ENCODE measurements around the gene DNM2. TPM values are rescaled to one million over a fixed set of nuclear protein-coding genes. Genes with fewer than 3 reads are reported as not detected.
"Not testable (repeated sequence)": the region's sequence is repeated elsewhere in the genome, so short reads cannot be mapped to it uniquely, and the experiment has no call there.

The DNM2 gene
- total RNA-seq, 2 donors from 2014 or later, result 403 to 422 TPM

DNA sequence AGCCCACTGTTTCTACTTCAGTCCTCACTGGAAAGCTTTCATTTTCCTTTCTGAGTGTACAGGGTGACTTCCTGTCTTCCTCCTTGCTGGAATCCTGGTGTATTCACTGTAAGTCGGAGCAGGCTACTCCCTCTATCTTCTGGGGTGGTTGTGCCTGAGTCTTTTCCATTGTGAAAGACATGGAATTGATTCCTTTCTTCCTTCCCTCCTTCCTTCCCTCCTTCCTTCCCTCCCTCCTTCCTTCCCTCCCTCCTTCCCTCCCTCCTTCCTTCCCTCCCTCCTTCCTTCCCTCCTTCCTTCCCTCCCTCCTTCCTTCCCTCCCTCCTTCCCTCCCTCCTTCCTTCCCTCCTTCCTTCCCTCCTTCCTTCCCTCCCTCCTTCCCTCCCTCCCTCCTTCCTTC lies 40.2 kb downstream of the DNM2 start:
- Mint-ChIP-seq H3K27ac (peak overlapping the region; percentile 98), H3K4me1 (ENCODE audit: low read depth in 2 of 2) (peaks cover 68 to 73% of the 10 kb centered on the region in 2 donors), H3K36me3 (peaks cover 10% of the 10 kb centered on the region)
- not testable (repeated sequence) for H3K9me3 Mint-ChIP-seq; ATAC-seq; H3K4me3 Mint-ChIP-seq; H3K27me3 Mint-ChIP-seq; DNase-seq (ENCODE audit: low spot score)

DNA sequence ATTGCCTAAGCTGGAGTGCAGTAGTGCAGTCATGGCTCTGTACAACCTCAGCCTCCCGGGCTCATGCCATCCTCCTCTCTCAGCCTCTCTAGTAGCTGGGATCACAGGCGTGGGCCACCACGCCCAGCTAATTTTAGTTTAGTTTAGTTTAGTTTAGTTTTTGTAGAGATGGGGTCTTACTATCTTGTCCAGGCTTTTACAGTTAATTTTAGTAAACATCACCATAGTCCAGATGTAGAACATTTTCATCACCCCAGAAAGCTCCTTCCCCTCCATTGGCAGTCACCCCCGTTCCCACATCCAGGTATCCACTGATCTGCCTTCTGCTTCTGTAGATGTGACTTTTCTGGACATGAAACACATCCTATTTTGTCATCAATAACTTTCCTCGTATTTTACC lies 41.1 kb downstream of the DNM2 start:
- no peaks in the 10 kb centered on the region for H3K27me3 Mint-ChIP-seq
- peaks cover 10% of the 10 kb centered on the region for H3K36me3 Mint-ChIP-seq
- DNase-seq (ENCODE audit: low spot score) (no peak), ATAC-seq (no peak)
- peak overlapping the region; percentile 81 for H3K4me3 Mint-ChIP-seq
- no peaks in the 10 kb centered on the region for H3K9me3 Mint-ChIP-seq
- H3K27ac Mint-ChIP-seq, result peak overlapping the region; percentile 98
- peaks cover 70 to 74% of the 10 kb centered on the region in 2 donors for H3K4me1 Mint-ChIP-seq (ENCODE audit: low read depth in 2 of 2)

DNA sequence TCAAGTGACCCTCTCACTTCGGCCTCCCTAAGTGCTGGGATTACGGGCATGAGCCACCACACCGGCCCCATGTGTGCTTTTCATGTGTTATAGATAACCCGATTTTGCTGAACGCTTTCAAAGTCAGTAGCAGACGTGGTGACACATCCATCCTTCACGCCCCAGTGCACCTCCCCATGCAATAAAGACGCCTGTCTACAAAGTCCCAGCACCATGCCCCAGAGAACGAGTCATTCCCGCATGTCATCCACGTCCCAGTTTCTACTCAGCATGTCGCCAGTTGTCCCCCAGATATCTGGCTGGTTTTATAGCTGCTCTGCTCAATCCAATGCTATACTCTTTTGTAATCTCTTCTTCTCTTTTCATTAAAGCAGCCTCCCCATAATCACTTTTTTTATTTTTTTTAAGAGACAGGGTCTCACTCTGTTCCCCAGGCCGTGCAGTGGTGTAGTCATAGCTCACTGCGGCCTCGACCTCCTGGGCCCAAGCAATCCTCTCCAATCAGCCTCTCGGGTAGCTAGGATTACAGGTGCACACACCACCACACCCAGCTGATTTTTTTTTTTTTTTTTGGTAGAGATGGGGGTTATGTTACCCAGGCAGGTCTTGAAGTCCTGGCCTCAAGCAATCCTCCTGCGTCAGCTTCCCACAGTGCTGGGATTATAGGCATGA lies 42.5 kb downstream of the DNM2 start:
- Mint-ChIP-seq H3K9me3 (no peaks in the 10 kb centered on the region), H3K27ac (peak overlapping the region; percentile 98), H3K4me3 (peak overlapping the region; percentile 81), H3K4me1 (ENCODE audit: low read depth in 2 of 2) (peaks cover 69 to 72% of the 10 kb centered on the region in 2 donors), H3K27me3 (no peaks in the 10 kb centered on the region), H3K36me3 (peaks cover 10% of the 10 kb centered on the region)
- ATAC-seq, result peak; percentile 11 to 47
- DNase-seq (ENCODE audit: low spot score), result no peak

DNA sequence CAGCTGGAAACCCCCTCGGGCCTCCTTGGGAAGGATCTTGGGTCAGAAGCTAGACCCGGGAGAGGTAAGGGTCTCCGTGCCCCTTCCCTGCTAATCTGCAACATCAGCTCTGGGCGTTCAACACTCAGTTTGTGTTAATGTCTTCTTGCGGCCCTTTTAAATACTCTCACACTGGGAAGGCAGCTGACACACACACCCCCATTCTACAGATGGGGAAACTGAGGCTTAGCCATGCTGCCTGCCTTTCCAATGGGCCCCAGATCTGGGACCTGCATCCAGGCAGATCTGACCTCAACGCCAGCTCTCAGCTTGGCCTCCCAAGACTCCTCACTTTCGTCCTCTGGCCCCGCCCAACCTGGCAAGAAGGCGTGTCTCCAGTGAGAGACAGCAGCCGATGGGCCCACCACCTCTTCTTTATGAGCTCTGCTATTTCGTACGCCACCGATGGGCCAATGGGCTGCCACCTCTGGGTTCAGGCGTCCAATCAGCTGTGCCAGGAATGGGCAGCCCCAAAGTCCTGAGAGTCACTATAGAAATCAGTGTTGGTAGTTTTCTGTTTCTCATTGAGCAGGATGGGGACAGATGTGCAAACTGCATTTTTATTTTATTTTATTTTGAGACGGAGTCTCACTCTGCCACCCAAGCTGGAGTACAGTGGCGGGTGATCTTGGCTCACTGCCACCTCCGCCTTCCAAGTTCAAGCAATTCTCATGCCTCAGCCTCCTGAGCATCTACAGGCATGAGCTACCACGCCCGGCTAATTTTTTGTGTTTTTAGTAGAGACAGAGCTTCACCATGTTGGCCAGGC lies 43.8 kb downstream of the DNM2 start:
- ATAC-seq, result no peak
- no peaks in the 10 kb centered on the region for H3K9me3 Mint-ChIP-seq

DNA sequence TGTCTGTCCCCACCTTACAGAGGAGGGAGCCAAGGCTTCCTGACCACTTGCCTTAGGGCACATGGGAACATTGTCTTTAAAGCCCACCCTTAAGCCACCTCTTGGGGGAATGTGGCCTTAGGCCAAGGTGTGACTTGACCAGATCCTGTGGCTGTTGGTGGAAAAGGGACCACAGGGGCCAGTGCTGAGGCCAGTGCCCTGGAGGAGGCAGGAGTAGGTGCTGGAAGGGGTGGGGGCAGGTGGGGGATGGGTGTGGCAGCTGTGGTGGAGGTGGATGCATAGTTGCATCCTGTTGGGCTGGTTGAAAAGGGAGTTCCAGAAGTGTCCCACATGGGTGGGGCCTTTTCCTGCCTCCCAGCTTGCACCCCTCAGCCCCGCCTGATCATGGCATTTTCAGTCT lies 44.8 kb downstream of the DNM2 start:
- ATAC-seq (no peak), DNase-seq (ENCODE audit: low spot score) (no peak)
- no peaks in the 10 kb centered on the region for H3K27me3 Mint-ChIP-seq
- H3K9me3 Mint-ChIP-seq, result no peaks in the 10 kb centered on the region
- peak overlapping the region; percentile 65 for H3K4me3 Mint-ChIP-seq
- peaks cover 10% of the 10 kb centered on the region for H3K36me3 Mint-ChIP-seq
- peaks cover 63 to 64% of the 10 kb centered on the region in 2 donors for H3K4me1 Mint-ChIP-seq (ENCODE audit: low read depth in 2 of 2)
- H3K27ac Mint-ChIP-seq, result peak overlapping the region; percentile 92 to 98

More for the DNA sequence above, 43.8 kb downstream of the DNM2 start:
- H3K36me3 Mint-ChIP-seq, result peaks cover 10% of the 10 kb centered on the region
- peak overlapping the region; percentile 65 for H3K4me3 Mint-ChIP-seq
- H3K4me1 Mint-ChIP-seq (ENCODE audit: low read depth in 2 of 2), result peaks cover 67 to 69% of the 10 kb centered on the region in 2 donors
- H3K27ac Mint-ChIP-seq, result peak overlapping the region; percentile 92 to 98
- DNase-seq (ENCODE audit: low spot score), result no peak
- H3K27me3 Mint-ChIP-seq, result no peaks in the 10 kb centered on the region

DNA sequence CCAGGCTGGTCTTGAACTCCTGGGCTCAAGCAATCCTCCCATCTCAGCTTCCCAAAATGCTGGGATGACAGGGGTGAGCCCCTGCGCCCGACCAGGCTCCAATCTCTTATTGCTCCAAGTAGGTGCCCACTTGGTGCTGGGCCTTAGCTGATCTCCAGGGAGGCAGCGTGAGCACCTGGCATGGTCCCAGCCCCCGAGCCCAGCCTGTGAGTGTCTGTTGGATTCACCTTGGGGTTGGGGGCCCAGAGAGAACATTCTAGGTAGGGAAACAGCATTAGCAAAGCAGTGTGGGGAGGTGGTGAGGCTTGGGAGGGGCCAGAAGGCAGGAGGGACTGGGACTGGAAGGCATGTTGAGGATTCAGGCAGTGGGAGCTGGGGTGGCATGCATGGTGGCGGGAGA lies 45.5 kb downstream of the DNM2 start:
- H3K4me1 Mint-ChIP-seq (ENCODE audit: low read depth in 2 of 2), result peaks cover 60 to 64% of the 10 kb centered on the region in 2 donors
- no peak for ATAC-seq
- H3K27ac Mint-ChIP-seq, result peak overlapping the region; percentile 92 to 98
- no peak for DNase-seq (ENCODE audit: low spot score)
- no peaks in the 10 kb centered on the region for H3K9me3 Mint-ChIP-seq
- peak overlapping the region; percentile 15 for H3K4me3 Mint-ChIP-seq
- H3K36me3 Mint-ChIP-seq, result peaks cover 10% of the 10 kb centered on the region
- H3K27me3 Mint-ChIP-seq, result no peaks in the 10 kb centered on the region

DNA sequence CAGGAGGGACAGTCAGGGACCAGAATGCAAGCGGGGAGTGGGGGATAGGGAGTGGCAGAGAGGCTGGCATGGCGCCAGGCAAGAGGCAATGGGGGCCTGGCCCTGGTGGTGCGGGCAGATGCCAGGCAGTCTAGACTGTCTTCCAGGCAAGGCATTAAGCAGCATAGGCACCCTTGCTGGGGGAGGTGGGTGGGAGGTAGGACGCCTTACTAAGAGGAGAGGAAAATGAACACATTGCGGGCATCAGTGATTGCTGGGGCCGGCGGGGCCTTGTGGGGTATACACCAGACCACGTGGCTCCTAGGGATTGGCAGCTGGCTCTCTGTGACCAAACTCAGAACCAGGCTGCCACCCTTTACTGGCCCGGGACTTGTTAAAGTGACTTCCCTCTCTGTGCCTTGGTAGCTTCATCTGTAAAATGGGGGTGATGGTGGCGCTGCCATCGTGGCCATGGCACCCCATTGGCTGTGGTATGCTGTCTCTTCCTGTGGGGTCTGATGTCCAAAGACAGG lies 46.0 kb downstream of the DNM2 start:
- Mint-ChIP-seq H3K27ac (peak overlapping the region; percentile 92 to 98), H3K4me3 (peak overlapping the region; percentile 15), H3K36me3 (peaks cover 8% of the 10 kb centered on the region), H3K27me3 (no peaks in the 10 kb centered on the region), H3K4me1 (ENCODE audit: low read depth in 2 of 2) (peaks cover 59 to 66% of the 10 kb centered on the region in 2 donors), H3K9me3 (no peaks in the 10 kb centered on the region)
- no peak for ATAC-seq
- DNase-seq (ENCODE audit: low spot score), result no peak

DNA sequence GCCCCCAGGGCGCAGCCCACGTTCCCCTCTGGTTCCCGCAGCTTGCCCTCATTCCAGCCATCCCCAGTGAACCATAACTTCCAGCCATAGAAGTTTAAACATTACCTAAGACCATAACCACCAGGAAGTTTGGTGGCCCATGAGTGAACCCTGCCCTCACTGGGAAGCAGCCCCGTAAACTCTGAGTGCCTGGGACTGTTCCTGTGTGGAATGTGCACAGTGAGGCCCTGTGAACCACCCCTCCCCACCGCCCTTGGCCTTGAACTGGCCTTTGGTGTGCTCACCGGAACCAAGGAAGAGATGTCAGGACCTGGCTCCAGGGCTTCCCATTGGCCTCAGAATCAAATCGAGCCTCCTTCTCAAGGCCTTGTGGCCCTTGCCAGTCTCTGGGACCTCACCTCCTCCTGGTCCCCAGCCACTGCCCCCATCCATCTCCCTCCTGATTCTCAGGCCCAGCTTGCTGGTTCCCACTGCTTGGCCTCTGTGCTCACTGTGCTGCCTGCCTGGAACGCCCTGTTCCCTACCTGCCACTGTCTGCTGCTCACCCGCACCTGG lies 46.5 kb downstream of the DNM2 start:
- Mint-ChIP-seq H3K4me3 (no peak overlapping the region), H3K27ac (peak overlapping the region; percentile 92 to 98), H3K36me3 (peaks cover 4% of the 10 kb centered on the region), H3K4me1 (ENCODE audit: low read depth in 2 of 2) (peaks cover 57 to 63% of the 10 kb centered on the region in 2 donors), H3K9me3 (no peaks in the 10 kb centered on the region), H3K27me3 (no peaks in the 10 kb centered on the region)
- no peak for DNase-seq (ENCODE audit: low spot score)
- ATAC-seq, result no peak

DNA sequence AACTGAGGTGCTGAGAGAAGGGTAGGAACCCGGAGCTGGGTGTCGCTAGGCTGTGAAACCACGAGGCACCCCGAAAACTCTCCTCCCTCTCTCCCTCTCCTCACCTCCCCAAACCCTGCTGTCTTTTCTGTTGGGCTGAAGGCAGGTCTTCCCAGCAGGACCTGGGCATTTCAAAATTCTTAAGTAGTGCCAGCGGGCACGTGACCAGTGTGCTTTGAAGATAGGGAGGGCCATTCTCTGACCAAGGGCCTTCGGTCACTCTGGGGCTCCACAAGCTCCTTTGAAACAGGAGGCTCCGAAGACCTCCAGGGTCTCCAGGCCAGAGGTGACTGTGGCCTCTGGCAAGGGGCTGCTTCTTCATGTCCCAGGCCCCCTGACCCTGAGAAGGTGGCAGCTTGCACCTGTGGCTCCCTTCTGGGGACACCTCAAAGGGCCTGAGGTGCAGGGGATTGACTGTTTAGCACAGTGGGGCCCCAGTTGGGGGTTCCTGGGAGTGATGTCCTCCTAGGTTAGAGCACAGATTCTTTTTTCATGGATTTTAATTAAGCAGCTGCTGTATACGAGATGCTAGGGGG lies 48.3 kb downstream of the DNM2 start:
- no peak for DNase-seq (ENCODE audit: low spot score)
- Mint-ChIP-seq H3K4me1 (ENCODE audit: low read depth in 2 of 2) (peaks cover 51 to 55% of the 10 kb centered on the region in 2 donors), H3K27me3 (no peaks in the 10 kb centered on the region), H3K4me3 (no peak overlapping the region), H3K27ac (peak overlapping the region in 1 of 2 donors; percentile 92), H3K9me3 (no peaks in the 10 kb centered on the region), H3K36me3 (no peaks in the 10 kb centered on the region)
- ATAC-seq, result no peak

DNA sequence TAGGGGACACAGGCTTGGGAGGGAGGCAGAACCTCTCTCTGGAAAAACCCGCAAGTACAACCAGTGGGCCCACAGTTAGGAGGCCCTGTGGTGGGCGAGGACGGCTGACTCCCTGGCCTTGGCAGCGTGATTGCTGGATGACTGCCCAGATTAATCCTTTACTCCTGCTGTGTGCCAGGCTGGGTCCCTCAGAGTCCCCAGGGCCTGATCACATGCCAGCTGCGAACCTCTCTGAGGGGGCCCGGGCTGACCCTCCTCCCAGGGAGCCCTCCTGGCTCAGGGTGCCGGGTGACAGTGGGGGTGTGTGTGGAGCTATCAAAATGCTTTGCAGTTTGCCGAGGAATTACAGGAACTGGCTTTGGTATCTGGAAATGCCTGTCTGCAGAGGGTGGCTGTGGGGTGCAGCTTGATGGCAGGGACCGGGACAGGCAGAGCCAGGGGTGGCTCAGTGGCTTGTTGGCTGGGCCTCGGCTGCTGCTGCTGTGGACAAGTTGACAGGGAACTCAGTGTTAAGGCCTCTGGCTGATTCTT lies 48.9 kb downstream of the DNM2 start:
- no peaks in the 10 kb centered on the region for H3K27me3 Mint-ChIP-seq
- H3K4me1 Mint-ChIP-seq (ENCODE audit: low read depth in 2 of 2), result peaks cover 45 to 49% of the 10 kb centered on the region in 2 donors
- no peak for ATAC-seq
- H3K36me3 Mint-ChIP-seq, result no peaks in the 10 kb centered on the region
- no peak overlapping the region for H3K4me3 Mint-ChIP-seq
- H3K27ac Mint-ChIP-seq, result peak overlapping the region in 1 of 2 donors; percentile 39
- DNase-seq (ENCODE audit: low spot score), result no peak
- no peaks in the 10 kb centered on the region for H3K9me3 Mint-ChIP-seq

DNA sequence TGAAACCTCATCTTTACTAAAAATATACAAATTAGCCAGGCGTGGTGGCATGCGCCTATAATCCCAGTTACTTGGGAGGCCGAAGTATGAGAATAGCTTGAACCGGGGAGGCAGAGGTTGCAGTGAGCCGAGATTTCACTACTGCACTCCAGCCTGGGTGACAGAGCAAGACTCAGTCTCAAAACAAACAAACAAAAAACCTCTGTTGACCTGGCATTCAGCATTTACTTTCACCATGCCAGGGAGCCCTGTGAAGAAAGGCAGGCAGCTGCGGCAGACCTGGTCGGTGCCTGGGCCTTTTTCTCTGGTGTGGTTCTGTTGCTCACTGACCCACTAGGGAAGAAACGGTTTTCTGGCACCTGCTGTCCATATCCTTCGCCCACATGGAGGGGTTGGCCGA lies 49.8 kb downstream of the DNM2 start:
- Mint-ChIP-seq H3K4me1 (ENCODE audit: low read depth in 2 of 2) (peaks cover 39 to 40% of the 10 kb centered on the region in 2 donors), H3K9me3 (no peaks in the 10 kb centered on the region), H3K36me3 (no peaks in the 10 kb centered on the region), H3K27ac (peak overlapping the region; percentile 39 to 87), H3K4me3 (no peak overlapping the region), H3K27me3 (no peaks in the 10 kb centered on the region)
- no peak for ATAC-seq
- no peak for DNase-seq (ENCODE audit: low spot score)

DNA sequence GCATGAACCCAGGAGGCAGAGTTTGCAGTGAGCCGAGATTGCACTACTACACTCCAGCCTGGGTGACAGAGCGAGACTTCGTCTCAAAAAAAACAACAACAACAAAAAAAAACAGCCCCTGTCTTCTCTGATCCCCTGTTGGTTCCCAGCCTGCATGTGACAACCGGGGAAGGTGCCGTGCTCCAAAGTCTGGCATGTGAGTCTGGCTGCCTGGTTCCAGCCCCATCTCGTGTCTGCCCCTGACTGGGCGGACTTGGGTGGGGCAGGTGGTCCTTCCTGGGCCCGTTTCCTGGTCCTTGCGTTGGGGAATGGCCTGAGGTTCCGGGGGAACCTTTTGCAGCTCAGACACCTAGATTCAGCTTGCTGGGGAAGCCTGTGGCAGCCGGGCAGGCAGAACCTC lies 50.5 kb downstream of the DNM2 start:
- no peak overlapping the region for H3K4me3 Mint-ChIP-seq
- no peaks in the 10 kb centered on the region for H3K36me3 Mint-ChIP-seq
- H3K27ac Mint-ChIP-seq, result peak overlapping the region; percentile 19 to 87
- ATAC-seq, result no peak
- H3K9me3 Mint-ChIP-seq, result no peaks in the 10 kb centered on the region
- peaks cover 33 to 34% of the 10 kb centered on the region in 2 donors for H3K4me1 Mint-ChIP-seq (ENCODE audit: low read depth in 2 of 2)
- DNase-seq (ENCODE audit: low spot score), result no peak
- no peaks in the 10 kb centered on the region for H3K27me3 Mint-ChIP-seq

DNA sequence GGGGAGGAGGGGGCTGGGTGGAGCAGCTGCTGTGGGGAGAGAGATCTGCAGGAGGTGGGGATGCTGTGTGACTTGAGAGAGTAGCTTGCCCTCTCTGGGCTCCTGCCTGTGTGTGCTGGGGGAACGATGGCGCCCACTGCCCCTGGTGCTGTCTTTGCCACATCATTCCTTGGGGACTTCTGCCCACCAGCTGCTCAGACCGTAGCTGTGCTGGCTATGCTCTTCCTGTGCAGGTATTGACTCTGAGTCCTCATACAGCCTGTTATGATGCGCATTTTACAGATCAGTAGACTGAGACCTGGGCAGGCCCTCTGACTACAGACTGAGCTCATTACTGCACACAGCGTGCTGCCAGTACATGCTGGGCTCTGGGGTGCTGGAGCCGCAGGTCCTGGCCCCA lies 51.1 kb downstream of the DNM2 start:
- no peaks in the 10 kb centered on the region for H3K9me3 Mint-ChIP-seq
- peak overlapping the region; percentile 19 to 87 for H3K27ac Mint-ChIP-seq
- no peak for DNase-seq (ENCODE audit: low spot score)
- no peak for ATAC-seq
- no peak overlapping the region for H3K4me3 Mint-ChIP-seq
- no peaks in the 10 kb centered on the region for H3K36me3 Mint-ChIP-seq
- peaks cover 28 to 29% of the 10 kb centered on the region in 2 donors for H3K4me1 Mint-ChIP-seq (ENCODE audit: low read depth in 2 of 2)
- no peaks in the 10 kb centered on the region for H3K27me3 Mint-ChIP-seq

All from natural killer cell treated with Interleukin-12 subunit alpha and Interleukin-12 subunit beta and Interleukin-15 and Interleukin-18, amount 100 ng/mL, for 72 hours (primary cell).